GM23248 (cell line): Measurements from ENCODE around the gene OR8G1. TPM values are rescaled to one million over a fixed set of nuclear protein-coding genes. Genes with fewer than 3 reads are reported as not detected.
"Not testable (repeated sequence)": the region's sequence is repeated elsewhere in the genome, so short reads cannot be mapped to it uniquely, and the experiment has no call there.

Experiments used
- DNase-seq: peaks from one replicate; pipeline ENCODE4 v3.0.0-alpha.2; 2015
- H2AFZ ChIP-seq: fragments of 200-600 bp; sonication (generic); 2 replicates; pipeline ENCODE4 v1.6.1; 2016; ENCODE audit warnings: antibody characterized with exemption
- H3F3A ChIP-seq: fragments of 200-600 bp; sonication (generic); 2 replicates; pipeline ENCODE4 v1.6.1; 2016; ENCODE audit warnings: mild to moderate bottlenecking, antibody characterized with exemption, mixed run types; ENCODE audit not compliant: insufficient read depth
- H3K27ac ChIP-seq: fragments of 200-600 bp; sonication (generic); 2 replicates; pipeline ENCODE4 v1.5.1; 2016; ENCODE audit warnings: mild to moderate bottlenecking
- H3K27me3 ChIP-seq: fragments of 200-600 bp; sonication (generic); replicated peaks from 2 replicates; pipeline ENCODE4 v1.6.1; 2016; ENCODE audit warnings: mild to moderate bottlenecking; ENCODE audit not compliant: insufficient read depth
- H3K36me3 ChIP-seq: fragments of 200-600 bp; sonication (generic); 2 replicates; pipeline ENCODE4 v1.6.1; 2016; ENCODE audit warnings: low read depth, mild to moderate bottlenecking
- H3K4me1 ChIP-seq: fragments of 200-600 bp; sonication (generic); 2 replicates; pipeline ENCODE4 v1.6.1; 2016; ENCODE audit warnings: mild to moderate bottlenecking; ENCODE audit not compliant: insufficient read depth
- H3K4me2 ChIP-seq: fragments of 200-600 bp; sonication (generic); one replicate; pipeline ENCODE4 v1.6.1; 2016; ENCODE audit warnings: mild to moderate bottlenecking; ENCODE audit not compliant: unreplicated experiment
- H3K4me3 ChIP-seq: fragments of 200-600 bp; sonication (generic); 2 replicates; pipeline ENCODE4 v1.5.1; 2016; ENCODE audit warnings: mild to moderate bottlenecking
- H3K79me2 ChIP-seq: fragments of 200-600 bp; sonication (generic); 2 replicates; pipeline ENCODE4 v1.6.1; 2016; ENCODE audit warnings: mild to moderate bottlenecking; ENCODE audit not compliant: insufficient read depth
- H3K9ac ChIP-seq: fragments of 200-600 bp; sonication (generic); 2 replicates; pipeline ENCODE4 v1.6.1; 2016; ENCODE audit warnings: mild to moderate bottlenecking
- H3K9me2 ChIP-seq: fragments of 200-600 bp; sonication (generic); 2 replicates; pipeline ENCODE4 v1.6.1; 2016; ENCODE audit warnings: mixed run types, mild to moderate bottlenecking, moderate library complexity; ENCODE audit not compliant: insufficient read depth
- H3K9me3 ChIP-seq: fragments of 200-600 bp; sonication (generic); one replicate; pipeline ENCODE4 v1.6.1; 2017; ENCODE audit warnings: low read depth
- H4K20me1 ChIP-seq: fragments of 200-600 bp; sonication (generic); 2 replicates; pipeline ENCODE4 v1.6.0; 2016; ENCODE audit not compliant: insufficient read depth
- EZH2 ChIP-seq: fragments of 200-600 bp; sonication (generic); IDR thresholded peaks from 2 replicates; pipeline ENCODE4 v1.6.1; 2018; ENCODE audit warnings: antibody characterized with exemption, mild to moderate bottlenecking; ENCODE audit not compliant: insufficient read depth, poor library complexity, severe bottlenecking
- EZH2phosphoT487 ChIP-seq: fragments of 200-600 bp; sonication (generic); IDR thresholded peaks from 2 replicates; pipeline ENCODE4 v1.6.1; 2018; ENCODE audit warnings: antibody characterized with exemption, moderate library complexity, mild to moderate bottlenecking, low read depth; ENCODE audit not compliant: insufficient read depth
- WGBS, 2 experiments: methylation state at CpG; one replicate each; pipeline ENCODE4 v1.1.6; 2015 to 2017; ENCODE audit warnings: low lambda C conversion rate in 2 of 2, low coverage in 1 of 2; ENCODE audit errors: missing lambda C conversion rate in 2 of 2; 5-methylcytosine and 5-hydroxymethylcytosine counted together
- in situ Hi-C: fragments of 300-500 bp; cut with MboI; formaldehyde crosslinking; loops from 2 replicates; pipeline ENCODE4 v1.15.0; 2020
- polyA plus RNA-seq: library from polyadenylated mRNA; unstranded; fragments of >200 nt; fragmentation: Nextera tagmentation; extraction: Ambion mirVana; gene quantifications from 2 replicates; pipeline ENCODE4 v1.2.1, GENCODE V29; 2016
- total RNA-seq: library from RNA; depleted of rRNA; stranded (reverse); fragments of >200 nt; shearing (Covaris generic); gene quantifications from 2 replicates; pipeline ENCODE4 v1.2.3, GENCODE V29; 2014

The OR8G1 gene
- total and polyA plus RNA-seq, 2 experiments from 2014 or later: not detected

GRCh38 chr11:124256076-124256475 lies 15.2 kb downstream of the OR8G1 start, which contains the start of gene OR8G5:
Gene OR8G5, plus strand, starts transcription at chr11:124256376. Its CDS starts 8,556 bp downstream, at chr11:124264932.
- Histone ChIP-seq H2AFZ (no peak within 1 kb of the TSS), H3F3A (no peaks in the 10 kb centered on the region), H3K79me2 (no peaks in the 10 kb centered on the region), H3K9me2 (0 out of 2 replicates have a peak, but pooled peaks cover 3% of the 10 kb centered on the region), H3K27ac (no peak within 1 kb of the TSS), H3K9ac (no peak within 1 kb of the TSS), H3K4me2 (no peak within 1 kb of the TSS), H4K20me1 (no peaks in the 10 kb centered on the region), H3K4me3 (no peak within 1 kb of the TSS), H3K4me1 (no peaks in the 10 kb centered on the region), H3K9me3 (no peaks in the 10 kb centered on the region), H3K27me3 (peaks cover 16% of the 10 kb centered on the region), H3K36me3 (no peaks in the 10 kb centered on the region)
- 43 to 44% methylated on average over 4 of the region's 4 CpGs for WGBS, 2 experiments
- in situ Hi-C loops: no loop called here
- TF ChIP-seq EZH2phosphoT487 (no peak), EZH2 (no peak)
- DNase-seq: no peak

- H2AFZ ChIP-seq, H3K79me2 ChIP-seq, H3K27me3 ChIP-seq, H3K4me2 ChIP-seq, H4K20me1 ChIP-seq, H3K36me3 ChIP-seq, H3K9me3 ChIP-seq, DNase-seq, H3K4me1 ChIP-seq, H3K9me2 ChIP-seq, H3F3A ChIP-seq, in situ Hi-C loops, H3K27ac ChIP-seq, H3K9ac ChIP-seq, H3K4me3 ChIP-seq: not testable (repeated sequence)
- 42 to 43% methylated on average over 4 of the region's 4 CpGs for WGBS, 2 experiments
Measured at GRCh38 chr11:124265041-124265440, 24.1 kb downstream of the OR8G1 start.

DNA sequence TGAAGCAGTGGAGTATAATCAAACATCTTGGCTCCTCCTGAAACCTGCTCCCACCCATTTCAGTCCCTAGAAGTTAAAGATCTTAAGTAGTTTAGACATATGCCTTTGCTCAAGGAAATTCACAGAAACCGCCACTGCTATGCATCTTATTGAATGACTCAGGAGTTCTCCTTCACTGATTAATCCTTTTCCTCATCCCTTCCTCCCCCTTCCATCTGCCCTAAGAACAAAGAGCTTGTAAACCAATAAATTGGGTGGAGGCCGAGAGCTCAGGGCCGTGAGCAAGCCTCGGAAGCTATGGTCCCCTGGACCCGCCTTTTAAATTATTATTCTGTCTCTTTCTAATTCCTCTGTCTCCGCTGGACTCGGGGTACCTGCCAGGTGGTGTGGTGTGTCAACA lies 30.0 kb downstream of the OR8G1 start:
- whole genome bisulfite sequencing, 2 experiments: 42 to 46% methylated on average over 7 of the region's 7 CpGs
- H2AFZ ChIP-seq, H3K9me2 ChIP-seq, H3K9me3 ChIP-seq, H3K36me3 ChIP-seq, H3K9ac ChIP-seq, H4K20me1 ChIP-seq, H3F3A ChIP-seq, DNase-seq, H3K27ac ChIP-seq, H3K4me1 ChIP-seq, H3K4me3 ChIP-seq, H3K4me2 ChIP-seq, in situ Hi-C loops, H3K79me2 ChIP-seq: not testable (repeated sequence)
- peaks cover 12% of the 10 kb centered on the region; the same call in 1 of the 2 replicates for H3K27me3 ChIP-seq

DNA sequence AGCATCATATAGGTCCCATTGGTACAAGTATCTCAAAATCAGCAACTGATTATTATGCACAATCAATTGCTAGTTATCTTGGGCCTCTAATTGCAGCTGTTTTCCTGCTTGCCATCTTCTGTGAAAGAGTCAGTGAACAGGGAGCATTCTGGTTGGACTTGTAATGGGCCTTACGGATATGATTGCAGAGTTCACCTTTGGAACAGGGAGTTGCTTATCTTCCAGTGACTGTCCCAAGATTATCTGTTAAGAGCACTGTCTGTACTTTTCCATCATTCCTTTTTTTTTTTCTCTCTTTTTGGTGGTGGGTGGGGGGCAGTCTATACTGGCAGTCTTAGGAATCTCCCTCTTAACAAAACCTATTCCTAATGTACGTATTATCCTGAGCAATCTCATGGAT lies 33.1 kb downstream of the OR8G1 start:
- no peaks in the 10 kb centered on the region for H3K4me1 ChIP-seq
- in situ Hi-C loops: no loop called here
- no peak for DNase-seq
- no peak overlapping the region for H3K9ac ChIP-seq
- TF ChIP-seq EZH2phosphoT487 (no peak), EZH2 (no peak)
- H3K27ac ChIP-seq: no peak overlapping the region
- no peaks in the 10 kb centered on the region for H3K79me2 ChIP-seq
- no peaks in the 10 kb centered on the region for H3K9me2 ChIP-seq
- H3K4me2 ChIP-seq: no peak overlapping the region
- no peak overlapping the region for H2AFZ ChIP-seq
- peaks cover 12% of the 10 kb centered on the region for H3K27me3 ChIP-seq
- H3K4me3 ChIP-seq: no peak overlapping the region
- H3K9me3 ChIP-seq: no peaks in the 10 kb centered on the region
- H3K36me3 ChIP-seq: no peaks in the 10 kb centered on the region
- WGBS, 2 experiments: 71 to 76% methylated on average over 2 of the region's 2 CpGs
- H3F3A ChIP-seq: no peaks in the 10 kb centered on the region
- no peaks in the 10 kb centered on the region for H4K20me1 ChIP-seq

GRCh38 chr11:124276081-124276480 lies 35.2 kb downstream of the OR8G1 start:
- H3F3A ChIP-seq: no peaks in the 10 kb centered on the region
- in situ Hi-C loops: no loop called here
- H3K9me3 ChIP-seq: no peaks in the 10 kb centered on the region
- no peaks in the 10 kb centered on the region for H4K20me1 ChIP-seq
- no peaks in the 10 kb centered on the region for H3K36me3 ChIP-seq
- 20 to 39% methylated on average over 1 of the region's 1 CpG for WGBS, 2 experiments
- H3K4me1 ChIP-seq: no peaks in the 10 kb centered on the region
- H3K9me2 ChIP-seq: no peaks in the 10 kb centered on the region
- no peak overlapping the region for H3K4me2 ChIP-seq
- TF ChIP-seq EZH2phosphoT487 (no peak), EZH2 (no peak)
- H3K79me2 ChIP-seq: no peaks in the 10 kb centered on the region
- H2AFZ ChIP-seq: no peak overlapping the region
- peak; percentile 7 for DNase-seq
- H3K27ac ChIP-seq: no peak overlapping the region
- peaks cover 14% of the 10 kb centered on the region for H3K27me3 ChIP-seq
- H3K4me3 ChIP-seq: no peak overlapping the region
- no peak overlapping the region for H3K9ac ChIP-seq
